DND-41 (cell line): Measurements from ENCODE around the gene IGSF9.

Source experiments
- ATAC-seq: fragments of 200-7000 bp; cut with Tn5 transposase; 3 replicates; pipeline ENCODE4 v1.9.1; 2021; ENCODE audit warnings: low read depth; ENCODE audit not compliant: insufficient read depth
- DNase-seq: peaks from one replicate; pipeline ENCODE4 v3.0.0-alpha.2; 2020
- H2AFZ ChIP-seq: 2 replicates; pipeline ENCODE4 v1.6.0; 2012; ENCODE audit warnings: low read depth, low read length
- H3K27ac ChIP-seq: 2 replicates; pipeline ENCODE4 v1.5.1; 2012; ENCODE audit warnings: low read length, inconsistent platforms
- H3K27me3 ChIP-seq: fragments of 200-600 bp; sonication (generic); 2 replicates; pipeline ENCODE4 v1.6.0; 2012; ENCODE audit warnings: low read length, mild to moderate bottlenecking, inconsistent platforms; ENCODE audit not compliant: insufficient read depth, poor library complexity
- H3K36me3 ChIP-seq: 2 replicates; pipeline ENCODE4 v1.5.1; 2012; ENCODE audit warnings: low read length, inconsistent platforms; ENCODE audit not compliant: insufficient read depth
- H3K4me1 ChIP-seq: 2 replicates; pipeline ENCODE4 v1.5.1; 2012; ENCODE audit warnings: mild to moderate bottlenecking, low read length; ENCODE audit not compliant: insufficient read depth
- H3K4me2 ChIP-seq: 2 replicates; pipeline ENCODE4 v1.6.0; 2012; ENCODE audit warnings: mild to moderate bottlenecking, moderate library complexity, low read length, inconsistent platforms; ENCODE audit not compliant: insufficient read depth
- H3K4me3 ChIP-seq, 2 experiments: fragments of 200-600 bp in 1 of 2; shearing (Covaris generic) in 1 of 2; 2 replicates each; pipeline ENCODE4 v1.5.1; 2012 to 2016; ENCODE audit warnings: inconsistent platforms in 2 of 2, low read length in 2 of 2, mild to moderate bottlenecking in 2 of 2, low read depth in 1 of 2, moderate library complexity in 1 of 2
- H3K79me2 ChIP-seq: 2 replicates; pipeline ENCODE4 v1.6.0; 2012; ENCODE audit warnings: low read length, inconsistent platforms; ENCODE audit not compliant: insufficient read depth
- H3K9ac ChIP-seq: 2 replicates; pipeline ENCODE4 v1.6.0; 2012; ENCODE audit warnings: low read depth, mild to moderate bottlenecking, inconsistent platforms, low read length, moderate library complexity
- H3K9me3 ChIP-seq: 2 replicates; pipeline ENCODE4 v1.5.1; 2012; ENCODE audit warnings: low read length, moderate library complexity, mild to moderate bottlenecking, inconsistent platforms; ENCODE audit not compliant: insufficient read depth, severe bottlenecking
- H4K20me1 ChIP-seq: 2 replicates; pipeline ENCODE4 v1.6.0; 2012; ENCODE audit warnings: low read length; ENCODE audit not compliant: insufficient read depth
- EZH2 ChIP-seq: IDR thresholded peaks from 3 replicates; pipeline ENCODE4 v1.6.1; 2012; ENCODE audit warnings: borderline replicate concordance, low read depth, mild to moderate bottlenecking, moderate library complexity, low read length, inconsistent platforms; ENCODE audit not compliant: severe bottlenecking
- TF ChIP-seq, protein P1 (sequence below): IDR thresholded peaks from 2 replicates; pipeline ENCODE4 v1.5.1; 2012; ENCODE audit warnings: borderline replicate concordance, low read length, moderate library complexity, mild to moderate bottlenecking; ENCODE audit not compliant: poor library complexity, severe bottlenecking; ENCODE audit errors: extremely low read depth

IGSF9 gene

GRCh38 chr1:159931795-159932173, 13.6 kb downstream of the IGSF9 start:
- H3K36me3 ChIP-seq = no peaks in the 10 kb centered on the region
- no peak for ATAC-seq

GRCh38 chr1:159931101-159931794, 14.2 kb downstream of the IGSF9 start:
- Histone ChIP-seq H4K20me1 (no peaks in the 10 kb centered on the region), H3K4me1 (peaks cover 1% of the 10 kb centered on the region), H3K4me3 (no peak overlapping the region), H3K27ac (no peak overlapping the region), H3K27me3 (peaks cover 3% of the 10 kb centered on the region), H3K9ac (no peak overlapping the region), H2AFZ (no peak overlapping the region), H3K4me2 (no peak overlapping the region), H3K36me3 (no peaks in the 10 kb centered on the region), H3K79me2 (no peaks in the 10 kb centered on the region), H3K9me3 (no peaks in the 10 kb centered on the region)
- DNase-seq (no peak), ATAC-seq (no peak)
- no peak for TF ChIP-seq EZH2
- TF ChIP-seq, protein P1, sequence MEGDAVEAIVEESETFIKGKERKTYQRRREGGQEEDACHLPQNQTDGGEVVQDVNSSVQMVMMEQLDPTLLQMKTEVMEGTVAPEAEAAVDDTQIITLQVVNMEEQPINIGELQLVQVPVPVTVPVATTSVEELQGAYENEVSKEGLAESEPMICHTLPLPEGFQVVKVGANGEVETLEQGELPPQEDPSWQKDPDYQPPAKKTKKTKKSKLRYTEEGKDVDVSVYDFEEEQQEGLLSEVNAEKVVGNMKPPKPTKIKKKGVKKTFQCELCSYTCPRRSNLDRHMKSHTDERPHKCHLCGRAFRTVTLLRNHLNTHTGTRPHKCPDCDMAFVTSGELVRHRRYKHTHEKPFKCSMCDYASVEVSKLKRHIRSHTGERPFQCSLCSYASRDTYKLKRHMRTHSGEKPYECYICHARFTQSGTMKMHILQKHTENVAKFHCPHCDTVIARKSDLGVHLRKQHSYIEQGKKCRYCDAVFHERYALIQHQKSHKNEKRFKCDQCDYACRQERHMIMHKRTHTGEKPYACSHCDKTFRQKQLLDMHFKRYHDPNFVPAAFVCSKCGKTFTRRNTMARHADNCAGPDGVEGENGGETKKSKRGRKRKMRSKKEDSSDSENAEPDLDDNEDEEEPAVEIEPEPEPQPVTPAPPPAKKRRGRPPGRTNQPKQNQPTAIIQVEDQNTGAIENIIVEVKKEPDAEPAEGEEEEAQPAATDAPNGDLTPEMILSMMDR = no peak

More at GRCh38 chr1:159931795-159932173, 13.6 kb downstream of the IGSF9 start:
- Histone ChIP-seq H3K4me3 (no peak overlapping the region), H3K9me3 (no peaks in the 10 kb centered on the region), H3K79me2 (no peaks in the 10 kb centered on the region), H3K27me3 (peaks cover 3% of the 10 kb centered on the region), H2AFZ (no peak overlapping the region), H4K20me1 (no peaks in the 10 kb centered on the region), H3K4me1 (no peaks in the 10 kb centered on the region), H3K9ac (no peak overlapping the region), H3K27ac (no peak overlapping the region), H3K4me2 (no peak overlapping the region)
- DNase-seq = no peak
- TF ChIP-seq, protein P1 = no peak
- no peak for TF ChIP-seq EZH2

- no peaks in the 10 kb centered on the region for H4K20me1 ChIP-seq
- H3K79me2 ChIP-seq = no peaks in the 10 kb centered on the region
- no peaks in the 10 kb centered on the region for H3K9me3 ChIP-seq
- H3K4me1 ChIP-seq = peaks cover 7% of the 10 kb centered on the region
- no peak for TF ChIP-seq EZH2
- TF ChIP-seq, protein P1 = no peak
- no peak for ATAC-seq
- H3K27me3 ChIP-seq = peaks cover 3% of the 10 kb centered on the region
- no peak overlapping the region for H3K4me2 ChIP-seq
- no peak overlapping the region for H2AFZ ChIP-seq
- no peak overlapping the region for H3K9ac ChIP-seq
- no peak overlapping the region for H3K4me3 ChIP-seq
- no peak overlapping the region for H3K27ac ChIP-seq
- no peak for DNase-seq
- no peaks in the 10 kb centered on the region for H3K36me3 ChIP-seq
These were observed 14.8 kb downstream of the IGSF9 start for GRCh38 chr1:159930634-159931033.
